Smooth muscle cell (in vitro differentiated cells): Measurements from ENCODE around the gene TMEM98. TPM values are rescaled to one million over a fixed set of nuclear protein-coding genes. Genes with fewer than 3 reads are reported as not detected.

Experiments used
- DNase-seq: peaks from one replicate; lab custom pipeline; 2025; ENCODE audit not compliant: unreplicated experiment; lab: John Stamatoyannopoulos, UW
- H2AFZ ChIP-seq: fragments of 200-600 bp; sonication (generic); 2 replicates; pipeline ENCODE4 v1.6.0; 2016; ENCODE audit warnings: antibody characterized with exemption, low read depth, mild to moderate bottlenecking
- H3F3A ChIP-seq: fragments of 200-600 bp; sonication (generic); 2 replicates; pipeline ENCODE4 v1.6.0; 2017; ENCODE audit warnings: antibody characterized with exemption, low read depth
- H3K27ac ChIP-seq: fragments of 200-600 bp; sonication (generic); 2 replicates; pipeline ENCODE4 v1.5.1; 2016; ENCODE audit warnings: low read depth, mild to moderate bottlenecking
- H3K27me3 ChIP-seq: fragments of 200-600 bp; sonication (generic); 2 replicates; pipeline ENCODE4 v1.6.1; 2016; ENCODE audit warnings: low read depth, mild to moderate bottlenecking
- H3K36me3 ChIP-seq: fragments of 200-600 bp; sonication (generic); 2 replicates; pipeline ENCODE4 v1.5.1; 2016; ENCODE audit warnings: low read depth
- H3K4me1 ChIP-seq: fragments of 200-600 bp; sonication (generic); 2 replicates; pipeline ENCODE4 v1.5.1; 2016; ENCODE audit warnings: low read depth
- H3K4me2 ChIP-seq: fragments of 200-600 bp; sonication (generic); 2 replicates; pipeline ENCODE4 v1.6.0; 2016; ENCODE audit warnings: mild to moderate bottlenecking
- H3K4me3 ChIP-seq: fragments of 200-600 bp; sonication (generic); 2 replicates; pipeline ENCODE4 v1.5.1; 2016; ENCODE audit warnings: mild to moderate bottlenecking
- H3K79me2 ChIP-seq: fragments of 200-600 bp; sonication (generic); 2 replicates; pipeline ENCODE4 v1.6.0; 2016; ENCODE audit warnings: low read depth, mild to moderate bottlenecking
- H3K9ac ChIP-seq: fragments of 200-600 bp; sonication (generic); 2 replicates; pipeline ENCODE4 v1.6.0; 2016; ENCODE audit warnings: low read depth
- H3K9me3 ChIP-seq: fragments of 200-600 bp; sonication (generic); replicated peaks from 2 replicates; pipeline ENCODE4 v1.5.1; 2016; ENCODE audit warnings: low read depth
- H4K20me1 ChIP-seq: fragments of 200-600 bp; sonication (generic); 2 replicates; pipeline ENCODE4 v1.6.0; 2016; ENCODE audit warnings: low read depth
- CTCF ChIP-seq: fragments of 200-600 bp; sonication (generic); IDR thresholded peaks from 2 replicates; pipeline ENCODE4 v1.5.1; 2017; ENCODE audit warnings: borderline replicate concordance, mild to moderate bottlenecking, antibody characterized with exemption; ENCODE audit not compliant: insufficient read depth, poor library complexity, severe bottlenecking
- WGBS: methylation state at CpG from one replicate; pipeline ENCODE4 v1.1.7; 2016; ENCODE audit warnings: low lambda C conversion rate; 5-methylcytosine and 5-hydroxymethylcytosine counted together
- polyA plus RNA-seq: library from polyadenylated mRNA; unstranded; fragments of >200 nt; fragmentation: Nextera tagmentation; extraction: Ambion mirVana; gene quantifications from 2 replicates; pipeline ENCODE4 v1.2.1, GENCODE V29; 2016
- total RNA-seq: library from RNA; depleted of rRNA; stranded (reverse); fragments of >200 nt; gene quantifications from 2 replicates; pipeline ENCODE4 v1.2.3, GENCODE V29; 2014

The TMEM98 gene
- total and polyA plus RNA-seq, 2 experiments from 2014 or later, result 190 to 222 TPM

- Histone ChIP-seq H3K79me2 (no peaks in the 10 kb centered on the region), H3K27me3 (no peaks in the 10 kb centered on the region), H3K9ac (no peak overlapping the region), H2AFZ (no peak overlapping the region), H3K4me3 (no peak overlapping the region), H3K36me3 (no peaks in the 10 kb centered on the region), H3K9me3 (no peaks in the 10 kb centered on the region), H3K27ac (no peak overlapping the region), H3F3A (no peaks in the 10 kb centered on the region), H3K4me2 (no peak overlapping the region), H3K4me1 (no peaks in the 10 kb centered on the region), H4K20me1 (no peaks in the 10 kb centered on the region)
- WGBS, result 94% methylated on average over 2 of the region's 2 CpGs
- TF ChIP-seq CTCF, result no peak
- no peak for DNase-seq
Observed at GRCh38 chr17:32953857-32954256, 25.9 kb downstream of the TMEM98 start.

GRCh38 chr17:32954477-32954876 is 26.5 kb downstream of the TMEM98 start:
- Histone ChIP-seq H3K4me3 (no peak overlapping the region), H3K36me3 (no peaks in the 10 kb centered on the region), H4K20me1 (no peaks in the 10 kb centered on the region), H3K27me3 (no peaks in the 10 kb centered on the region), H3K9ac (no peak overlapping the region), H3K27ac (no peak overlapping the region), H3K4me2 (no peak overlapping the region), H2AFZ (no peak overlapping the region), H3K4me1 (no peaks in the 10 kb centered on the region), H3F3A (no peaks in the 10 kb centered on the region), H3K79me2 (no peaks in the 10 kb centered on the region), H3K9me3 (no peaks in the 10 kb centered on the region)
- 83% methylated on average over 8 of the region's 8 CpGs for WGBS
- no peak for DNase-seq
- no peak for TF ChIP-seq CTCF

- H3K9ac ChIP-seq, result no peak overlapping the region
- H3F3A ChIP-seq, result no peaks in the 10 kb centered on the region
- WGBS, result 79% methylated on average over 1 of the region's 1 CpG
- H3K4me3 ChIP-seq, result no peak overlapping the region
- H3K4me1 ChIP-seq, result no peaks in the 10 kb centered on the region
- H3K27ac ChIP-seq, result no peak overlapping the region
- H3K27me3 ChIP-seq, result no peaks in the 10 kb centered on the region
- no peak for DNase-seq
- no peaks in the 10 kb centered on the region for H3K9me3 ChIP-seq
- no peak overlapping the region for H2AFZ ChIP-seq
- no peak overlapping the region for H3K4me2 ChIP-seq
- no peaks in the 10 kb centered on the region for H4K20me1 ChIP-seq
- no peak for TF ChIP-seq CTCF
- H3K79me2 ChIP-seq, result no peaks in the 10 kb centered on the region
- no peaks in the 10 kb centered on the region for H3K36me3 ChIP-seq
Observed at GRCh38 chr17:32955155-32955554, 27.2 kb downstream of the TMEM98 start.

- Histone ChIP-seq H3K4me2 (no peak overlapping the region), H3K27me3 (no peaks in the 10 kb centered on the region), H3K36me3 (no peaks in the 10 kb centered on the region), H3K27ac (no peak overlapping the region), H3K9ac (no peak overlapping the region), H3F3A (no peaks in the 10 kb centered on the region), H3K9me3 (no peaks in the 10 kb centered on the region), H4K20me1 (no peaks in the 10 kb centered on the region), H3K4me1 (no peaks in the 10 kb centered on the region), H2AFZ (no peak overlapping the region), H3K79me2 (no peaks in the 10 kb centered on the region), H3K4me3 (no peak overlapping the region)
- no peak for DNase-seq
- 87% methylated on average over 5 of the region's 5 CpGs for whole genome bisulfite sequencing
- no peak for TF ChIP-seq CTCF
Observed at GRCh38 chr17:32956240-32956970, 28.5 kb downstream of the TMEM98 start.
